ENCODE data around the gene PDK4.
"Not testable (repeated sequence)": the region's sequence is repeated elsewhere in the genome, so short reads cannot be mapped to it uniquely, and the experiment has no call there.

Gene PDK4

DNA sequence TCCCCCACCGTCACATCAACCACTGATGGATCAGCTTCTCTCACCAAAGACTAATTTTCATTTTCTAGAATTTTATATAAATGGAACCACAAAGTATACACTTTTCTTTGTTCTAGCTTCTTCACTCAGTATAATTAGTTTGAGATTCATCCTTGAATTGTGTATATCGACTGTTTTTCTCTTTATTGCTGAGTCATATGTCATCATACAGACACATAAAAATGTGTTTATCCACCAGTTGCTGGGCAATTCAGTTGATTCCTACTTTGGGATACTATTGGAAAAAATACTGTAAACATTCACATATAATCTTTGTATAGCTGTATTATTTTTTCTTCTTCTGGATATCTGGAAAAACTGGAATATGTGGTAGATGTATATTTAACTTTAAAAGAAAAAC, 26.6 kb downstream of the PDK4 start:
- DNase-seq (ENCODE audit: low read depth) = no peak

DNA sequence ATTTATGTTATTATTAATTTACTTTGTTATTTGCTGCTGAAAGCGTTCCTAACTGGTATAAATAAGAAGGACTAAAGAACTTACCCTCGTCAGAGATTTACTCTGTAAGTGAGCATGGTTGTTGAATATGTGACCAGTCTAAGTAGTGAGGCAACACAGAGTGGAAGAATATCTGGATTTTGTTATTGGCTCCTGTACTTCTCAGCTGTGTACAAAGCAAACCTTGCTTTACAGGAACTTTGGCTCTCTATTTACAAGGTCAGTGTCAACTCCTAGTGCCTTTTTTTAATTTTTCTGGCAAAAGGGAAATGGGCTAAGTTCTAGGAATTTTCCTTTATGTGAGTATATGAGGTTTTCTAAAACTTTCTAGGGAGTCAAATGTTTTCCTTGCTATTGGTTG, 35.6 kb downstream of the PDK4 start:
- DNase-seq (ENCODE audit: low read depth) = no peak

DNA sequence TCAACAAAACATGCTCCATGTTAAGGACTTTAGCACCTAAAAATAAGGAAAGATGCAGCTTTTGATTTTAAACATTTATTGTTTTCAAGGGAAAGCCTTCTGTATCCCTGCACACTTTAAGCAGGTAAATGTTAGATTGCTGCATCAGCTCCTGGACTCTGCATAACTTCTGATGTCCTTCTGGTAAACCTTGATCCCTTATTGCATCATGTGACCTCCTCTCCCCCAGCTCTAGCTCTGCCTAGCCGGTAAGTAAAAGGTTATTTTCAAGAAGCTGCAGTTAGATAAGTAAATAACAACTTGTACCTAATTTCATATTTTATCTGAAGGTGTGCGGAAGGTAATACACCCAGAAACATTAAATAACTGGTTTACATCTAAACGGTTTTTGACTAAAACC, 37.5 kb downstream of the PDK4 start:
- no peak for DNase-seq (ENCODE audit: low read depth)

DNA sequence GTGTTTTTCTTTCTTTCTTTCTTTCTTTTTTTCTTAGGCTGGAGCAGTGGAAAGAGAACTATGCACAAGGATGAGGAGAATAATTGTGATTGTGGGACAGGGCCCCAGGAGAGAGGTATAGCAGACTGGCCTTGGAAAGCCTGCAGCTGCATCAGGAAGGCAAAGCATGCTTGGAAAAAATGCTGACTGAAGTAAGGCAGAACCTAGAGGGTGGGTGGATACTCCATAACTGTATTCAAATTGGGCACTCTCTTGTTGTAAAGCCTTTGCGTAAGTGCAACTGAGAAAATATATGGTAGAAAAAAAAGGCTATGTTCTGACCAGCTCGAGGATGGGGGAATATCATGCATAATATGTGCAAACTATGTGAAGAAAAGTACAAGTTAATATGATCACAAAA, 39.5 kb downstream of the PDK4 start:
- DNase-seq (ENCODE audit: low read depth) = no peak

DNA sequence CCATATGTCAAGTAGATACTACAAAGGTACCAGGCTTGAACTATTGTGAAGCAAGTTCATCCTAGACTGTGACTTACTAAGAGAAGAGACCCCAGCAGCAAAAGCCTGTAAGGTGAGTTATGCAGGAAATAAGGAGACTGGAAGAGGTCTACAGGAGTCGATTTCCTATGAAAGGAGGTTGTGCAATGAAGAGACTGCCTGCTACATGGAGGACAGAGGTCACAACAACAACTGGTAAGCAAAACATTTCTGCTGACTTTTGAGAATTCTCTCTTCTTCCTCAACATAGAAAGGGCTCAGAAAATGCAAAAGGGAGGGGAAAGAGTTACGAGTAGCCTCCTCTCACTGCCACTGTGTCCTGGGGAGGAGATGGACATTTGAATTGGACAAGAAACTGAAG, 42.4 kb downstream of the PDK4 start:
- DNase-seq (ENCODE audit: low read depth) = no peak

DNA sequence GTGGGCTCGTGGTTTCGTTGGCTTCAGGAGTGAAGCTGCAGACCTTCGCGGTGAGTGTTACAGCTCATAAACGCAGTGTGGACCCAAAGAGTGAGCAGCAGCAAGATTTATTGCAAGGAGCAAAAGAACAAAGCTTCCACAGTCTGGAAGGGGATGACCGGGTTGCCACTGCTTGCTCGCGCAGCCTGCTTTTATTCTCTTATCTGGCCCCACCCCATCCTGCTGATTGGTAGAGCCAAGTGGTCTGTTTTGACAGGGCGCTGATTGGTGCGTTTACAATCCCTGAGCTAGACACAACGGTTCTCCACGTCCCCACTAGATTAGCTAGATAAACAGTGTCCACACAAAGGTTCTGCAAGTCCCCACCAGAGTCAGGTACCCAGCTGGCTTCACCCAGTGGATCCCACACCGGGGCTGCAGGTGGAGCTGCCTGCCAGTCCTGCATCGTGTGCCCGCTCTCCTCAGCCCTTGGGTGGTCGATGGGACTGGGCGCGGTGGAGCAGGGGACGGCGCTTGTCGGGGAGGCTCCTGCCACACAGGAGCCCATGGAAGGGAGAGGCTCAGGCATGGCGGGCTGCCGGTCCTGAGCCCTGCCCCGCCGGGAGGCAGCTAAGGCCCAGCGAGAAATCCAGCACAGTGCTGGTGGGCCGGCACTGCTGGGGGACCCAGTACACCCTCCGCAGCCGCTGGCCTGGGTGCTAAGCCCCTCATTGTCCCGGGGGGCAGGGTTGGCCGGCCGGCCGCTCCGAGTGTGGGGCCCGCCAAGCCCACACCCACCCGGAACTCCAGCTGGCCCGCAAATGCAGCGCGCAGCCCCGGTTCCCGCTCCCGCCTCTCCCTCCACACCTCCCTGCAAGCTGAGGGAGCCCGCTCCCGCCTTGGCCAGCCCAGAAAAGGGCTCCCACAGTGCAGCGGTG, 44.0 kb downstream of the PDK4 start:
- DNase-seq (ENCODE audit: low read depth) = not testable (repeated sequence)

DNA sequence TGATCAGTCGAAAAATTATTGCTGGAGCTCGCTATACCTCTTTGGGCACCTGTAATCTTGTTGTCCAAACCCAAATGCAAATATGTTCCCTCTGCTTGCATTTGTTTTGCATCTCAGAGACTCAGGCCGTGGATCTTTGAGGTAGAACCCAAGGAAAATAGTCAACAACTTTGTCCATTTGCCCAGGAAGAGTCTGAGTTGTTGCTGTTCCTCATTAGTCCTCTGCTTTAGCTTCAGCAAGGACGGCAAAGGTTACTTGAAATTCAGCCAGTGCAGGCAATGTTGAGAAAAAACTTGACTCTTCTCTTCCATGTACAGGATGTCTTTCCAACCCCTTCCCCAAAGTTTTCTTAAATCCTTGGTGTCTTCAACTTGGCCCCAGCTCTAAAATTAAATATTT, 45.8 kb downstream of the PDK4 start:
- no peak for DNase-seq (ENCODE audit: low read depth)

DNA sequence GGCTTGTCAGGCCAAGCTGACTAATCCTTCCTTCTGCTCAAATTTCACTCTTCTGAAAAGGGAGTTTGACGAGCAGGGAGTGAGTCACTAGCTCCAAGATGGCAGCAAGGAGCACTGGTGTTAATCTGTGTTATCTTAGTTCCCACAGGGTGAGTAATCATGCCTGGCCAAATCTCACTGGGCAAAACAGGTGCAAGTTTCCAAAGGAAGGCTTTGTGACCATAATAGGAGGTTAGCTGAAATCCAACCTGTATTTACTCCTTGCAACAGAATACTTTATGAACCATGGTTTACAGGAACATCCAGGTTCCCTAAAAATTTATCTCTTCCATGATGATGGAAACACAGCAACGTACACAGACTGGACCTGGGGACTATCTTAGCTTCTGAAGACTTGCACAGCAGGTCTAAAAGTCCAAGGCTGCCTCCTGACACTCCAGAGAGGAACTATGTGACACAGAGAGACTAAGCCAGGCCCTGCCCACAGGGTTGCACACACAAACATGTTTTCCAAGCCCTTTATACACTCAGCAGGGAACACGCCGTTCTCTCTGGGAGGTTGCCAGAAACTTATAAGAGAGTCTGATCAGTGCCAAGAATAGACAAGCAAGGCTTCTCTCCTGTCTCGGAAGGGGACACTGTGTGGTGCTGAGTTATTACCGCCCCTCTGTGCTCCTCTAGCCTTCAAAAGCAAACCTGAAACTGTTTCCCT, 46.3 kb downstream of the PDK4 start:
- DNase-seq (ENCODE audit: low read depth) = peak; percentile 13

DNA sequence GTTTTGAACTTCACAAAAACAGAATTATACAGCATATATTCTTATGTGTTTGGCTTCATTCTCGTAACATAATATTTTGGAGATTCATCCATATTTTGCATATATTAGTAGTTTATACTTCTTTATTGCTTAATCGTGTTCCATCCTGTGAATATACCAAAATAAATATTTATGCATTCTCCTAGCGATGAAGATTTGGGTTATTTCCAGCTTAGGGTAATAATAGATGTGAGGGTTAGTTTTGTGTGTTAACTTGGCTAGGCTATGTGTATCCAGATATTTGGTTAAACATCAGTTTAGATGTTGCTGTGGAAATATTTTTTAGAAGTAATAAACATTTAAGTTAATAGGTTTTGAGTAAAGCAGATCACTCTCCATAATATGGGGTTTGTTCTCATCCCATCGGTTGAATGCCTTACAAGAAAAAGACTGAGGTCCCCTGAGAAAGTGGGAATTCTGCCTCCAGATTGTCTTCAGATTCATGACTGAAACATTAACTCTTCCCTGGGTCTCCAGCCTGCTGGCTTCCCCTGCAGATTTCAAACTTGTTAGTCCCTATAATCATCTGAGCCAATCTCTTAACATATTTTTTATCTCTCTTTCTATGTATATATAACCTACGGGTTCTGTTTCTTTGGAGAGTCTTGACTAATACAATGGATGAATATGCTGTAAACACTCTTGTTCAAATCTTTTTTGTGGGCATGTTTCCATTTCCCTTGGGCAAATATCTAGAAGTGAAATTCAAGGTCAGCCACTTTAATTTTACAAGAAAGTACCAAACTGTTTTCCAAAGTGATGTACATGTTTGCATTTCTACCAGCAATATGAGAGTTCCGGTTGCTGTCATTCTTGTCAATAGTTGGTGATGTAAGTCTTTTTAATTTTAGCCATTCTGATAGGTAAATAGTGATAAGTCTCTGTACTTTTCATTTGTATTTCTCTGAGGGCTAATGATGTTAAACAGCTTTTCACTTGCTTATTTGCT, 48.7 kb downstream of the PDK4 start:
- DNase-seq (ENCODE audit: low read depth) = no peak

DNA sequence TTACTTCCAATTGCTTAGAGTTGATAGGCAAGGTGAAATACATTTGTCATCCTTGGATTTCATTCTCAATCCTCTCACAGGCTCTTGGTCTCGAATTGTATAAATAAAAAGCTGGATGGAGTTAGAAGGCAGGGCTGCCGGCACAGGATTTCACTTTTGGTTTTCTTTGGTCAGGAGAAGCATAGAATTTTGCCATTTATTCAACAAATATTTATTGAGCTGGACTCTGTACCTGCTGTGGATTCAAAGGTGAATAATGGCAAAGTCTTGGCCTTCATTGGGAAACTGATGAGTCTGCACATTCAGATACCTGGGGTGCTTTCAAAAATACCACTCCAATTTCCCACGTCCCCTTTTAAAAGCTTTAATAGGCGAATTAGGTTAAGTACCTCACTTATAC, 49.7 kb downstream of the PDK4 start:
- no peak for DNase-seq (ENCODE audit: low read depth)

DNA sequence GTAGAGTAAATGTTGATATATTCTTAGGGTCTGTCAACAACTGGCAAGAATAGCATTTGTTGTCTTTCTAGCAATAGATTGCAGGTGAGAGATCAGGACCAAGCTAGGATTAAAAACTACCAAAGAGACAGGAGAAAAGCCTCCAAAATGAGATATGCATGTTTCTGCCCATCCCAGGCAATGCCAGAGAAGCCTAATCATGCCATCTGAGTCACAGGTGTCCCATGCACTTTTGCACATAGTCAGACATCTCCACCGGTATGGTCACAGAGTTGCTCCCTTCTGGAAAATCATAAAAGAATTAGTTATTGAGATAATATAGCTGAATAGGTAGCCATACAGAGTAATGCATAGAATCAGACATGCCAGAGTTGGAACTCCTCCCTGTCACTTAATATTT, 50.6 kb downstream of the PDK4 start:
- no peak for DNase-seq (ENCODE audit: low read depth)

DNA sequence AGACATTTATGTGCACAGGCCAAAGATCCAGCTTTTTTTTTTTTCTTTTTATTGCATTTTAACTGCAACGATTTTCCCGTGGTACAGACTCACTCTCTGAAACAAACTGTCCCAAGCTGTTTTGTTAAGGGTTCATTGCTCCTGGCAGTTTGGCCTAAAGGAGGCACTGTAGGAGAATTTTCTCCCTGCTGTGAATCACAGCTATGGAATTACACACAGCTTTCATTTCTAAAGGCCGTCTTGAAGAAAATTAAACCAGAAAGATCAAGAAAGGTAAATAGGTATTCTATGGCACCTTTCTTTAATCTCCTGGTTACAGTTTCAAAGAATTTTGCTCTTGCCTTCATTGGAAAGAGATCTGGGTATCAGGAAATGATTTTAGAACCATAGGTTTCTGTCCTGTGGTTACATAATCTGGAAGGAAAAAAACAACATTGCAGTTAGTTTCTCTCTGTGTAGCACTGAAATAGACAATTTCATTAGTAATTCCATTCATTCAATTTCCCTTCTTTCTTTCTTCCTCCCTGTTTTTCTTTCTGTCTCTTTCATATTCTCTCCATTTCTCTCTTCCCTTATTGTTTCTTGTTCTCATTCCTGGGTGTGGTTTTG, 51.2 kb downstream of the PDK4 start:
- DNase-seq (ENCODE audit: low read depth) = peak; percentile 34

DNA sequence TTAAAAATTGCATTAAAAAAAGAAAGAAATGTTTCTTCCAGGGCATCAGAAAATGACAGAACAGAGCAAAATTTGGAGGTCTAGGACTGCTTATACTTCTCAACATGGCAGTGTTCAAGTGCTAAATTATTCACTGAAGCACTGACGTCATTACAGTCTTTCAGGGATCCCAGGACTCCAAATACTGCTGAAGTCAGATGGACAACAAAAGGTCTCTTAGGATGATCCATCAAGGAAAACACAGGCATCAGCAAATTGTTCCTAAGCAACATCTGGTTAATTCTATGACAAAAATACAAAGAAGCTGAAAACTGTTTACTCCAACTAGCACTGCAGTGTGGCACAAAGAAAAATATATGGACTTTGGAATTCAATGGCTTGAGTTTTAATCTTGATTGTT, 52.1 kb downstream of the PDK4 start:
- no peak for DNase-seq (ENCODE audit: low read depth)

DNA sequence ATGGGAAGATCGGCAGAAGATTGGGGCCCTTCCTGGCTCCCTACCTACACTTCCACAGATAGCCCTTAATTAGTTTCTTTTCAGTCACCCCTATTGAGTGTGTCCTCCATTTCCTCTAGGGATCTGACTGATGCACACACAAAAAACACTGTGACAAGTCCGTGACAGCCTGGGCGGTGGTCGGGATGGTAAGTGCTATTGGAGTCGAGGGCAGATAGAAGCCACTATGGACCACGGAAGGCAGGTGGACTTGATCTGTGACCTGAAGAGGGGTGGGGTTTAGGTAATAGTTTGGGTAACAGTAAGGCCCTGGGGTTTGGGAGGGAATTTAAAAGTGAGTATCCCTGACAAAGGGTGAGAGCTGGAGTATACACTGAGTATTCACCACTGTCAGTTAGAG, 53.0 kb downstream of the PDK4 start:
- no peak for DNase-seq (ENCODE audit: low read depth)

DNA sequence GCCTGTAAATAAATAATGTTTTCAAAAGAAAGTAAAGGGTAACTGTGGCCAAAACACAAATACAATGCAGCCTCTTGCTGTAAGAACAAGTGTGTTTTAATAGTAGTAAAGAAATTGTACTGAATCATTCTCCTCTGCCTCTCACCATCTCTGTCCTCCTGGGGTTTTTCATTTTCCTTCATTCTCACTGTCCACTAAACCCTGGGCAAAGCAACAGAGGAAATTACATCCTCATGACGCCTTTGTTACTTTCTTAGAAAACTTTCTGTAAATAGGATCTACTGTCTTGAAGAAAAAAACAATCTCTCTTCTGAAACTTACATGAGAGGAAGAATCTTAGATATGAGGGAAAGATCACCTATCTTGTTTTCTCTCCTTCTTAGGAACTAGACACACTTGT, 56.0 kb downstream of the PDK4 start:
- DNase-seq (ENCODE audit: low read depth) = no peak

DNA sequence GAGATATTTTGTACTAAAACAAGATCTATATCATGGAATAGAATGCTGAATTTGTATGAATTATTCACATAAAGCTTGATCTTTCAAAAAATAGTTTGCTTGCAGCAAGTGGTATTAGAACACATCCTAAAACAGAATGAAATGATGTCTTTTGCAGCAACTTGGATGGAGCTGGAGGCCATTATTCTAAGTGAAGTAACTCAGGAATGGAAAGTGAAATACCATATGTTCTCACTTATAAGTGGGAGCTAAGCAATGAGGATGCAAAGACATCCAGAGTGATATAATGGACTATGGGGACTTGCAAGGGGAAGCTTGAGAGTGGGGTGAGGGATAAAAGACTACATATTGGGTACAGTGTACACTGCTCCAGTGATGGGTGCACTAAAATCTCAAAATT, 56.9 kb downstream of the PDK4 start:
- no peak for DNase-seq (ENCODE audit: low read depth)

DNA sequence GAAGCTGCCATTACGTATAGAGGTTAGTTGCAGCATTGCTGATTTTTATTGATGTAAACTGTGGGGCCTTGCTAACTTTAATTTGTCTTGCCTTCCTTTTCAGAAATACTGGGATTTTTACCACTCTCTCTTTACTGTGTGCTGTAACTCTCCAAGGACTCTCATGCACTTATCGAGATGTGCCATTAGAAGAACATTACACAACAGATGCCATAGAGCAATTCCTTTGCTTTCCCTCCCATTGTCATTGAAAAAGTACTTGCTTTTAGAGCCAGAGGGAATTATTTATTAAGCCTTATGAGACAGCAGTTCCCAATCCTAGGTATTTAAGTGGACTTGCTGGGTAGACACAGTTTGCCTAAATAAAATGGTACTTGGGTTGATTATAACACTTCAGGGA, 58.8 kb downstream of the PDK4 start:
- DNase-seq (ENCODE audit: low read depth) = no peak

DNA sequence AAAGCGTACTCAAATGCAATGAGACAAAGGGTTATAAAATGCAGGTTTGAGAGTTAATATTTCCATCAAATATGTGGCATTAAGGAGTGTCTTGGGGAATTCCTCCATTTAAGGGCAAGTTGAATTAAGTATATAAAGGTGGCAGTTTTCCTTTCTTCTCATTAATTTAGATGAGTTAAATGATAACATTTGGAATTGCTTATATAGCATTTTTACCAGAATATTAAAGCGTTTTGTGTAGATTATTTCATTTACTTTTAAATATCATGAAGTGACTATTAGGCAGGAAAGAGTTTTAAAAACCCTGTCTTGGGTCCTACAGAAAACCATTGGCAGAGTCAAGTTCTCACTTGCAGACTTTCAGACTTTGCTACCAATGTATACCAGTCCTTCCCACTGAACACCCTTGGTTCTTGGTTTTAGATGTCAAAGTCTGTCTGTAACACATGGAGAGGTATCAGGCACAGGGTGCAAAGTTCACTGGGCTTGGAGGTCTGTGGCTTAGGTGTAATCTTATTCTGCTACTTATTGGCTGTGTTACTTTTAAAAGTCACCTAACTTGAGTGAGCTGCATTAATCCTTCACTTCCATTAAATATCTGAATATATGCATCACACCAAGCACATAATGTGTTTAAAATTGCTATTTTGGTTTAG, 59.5 kb downstream of the PDK4 start:
- no peak for DNase-seq (ENCODE audit: low read depth)

DNA sequence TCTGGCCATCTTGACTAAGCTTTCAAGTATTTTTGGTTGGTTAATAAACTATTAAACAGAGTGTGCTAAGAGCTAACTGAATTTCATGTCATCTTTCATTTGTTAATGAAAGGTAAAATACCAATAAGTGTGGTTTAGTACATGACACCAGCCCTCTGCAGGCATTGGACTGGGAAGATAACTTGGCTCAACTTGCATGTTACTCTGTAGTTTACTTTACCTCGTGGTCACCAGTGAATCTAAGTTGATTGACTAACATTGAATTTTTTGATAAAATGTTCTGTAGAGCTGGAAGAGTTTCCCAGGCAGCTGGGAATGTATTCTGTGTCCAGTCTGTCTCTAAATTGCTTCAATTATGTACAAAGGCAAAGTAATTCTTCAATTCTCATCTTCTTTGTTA, 60.7 kb downstream of the PDK4 start:
- DNase-seq (ENCODE audit: low read depth) = no peak

DNA sequence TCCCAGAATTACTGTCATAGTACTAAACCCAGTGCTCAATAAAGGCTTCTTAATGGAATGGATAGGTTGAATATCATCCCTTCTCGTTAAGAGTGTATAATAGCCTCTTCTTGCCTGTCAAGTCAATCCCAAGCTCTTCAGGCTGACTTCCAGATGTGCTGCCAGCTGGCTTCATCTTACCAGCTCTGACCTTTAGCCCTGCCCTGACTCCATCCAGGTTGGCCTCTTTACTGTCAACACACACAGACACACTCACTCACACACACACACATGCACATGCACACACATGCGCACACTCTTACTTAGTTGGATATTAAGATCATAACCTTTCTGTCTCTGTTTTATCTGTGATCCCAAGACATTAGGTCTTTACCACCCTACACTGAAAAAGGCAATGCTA, 61.5 kb downstream of the PDK4 start:
- no peak for DNase-seq (ENCODE audit: low read depth)
